Adipocyte (in vitro differentiated cells): Measurements from ENCODE around the gene BCAR3.

Experiments
- DNase-seq: peaks from one replicate; pipeline ENCODE4 v3.0.0-alpha.2; 2015; ENCODE audit warnings: low read depth
- H3K27me3 ChIP-seq: replicated peaks from 2 replicates; pipeline ENCODE4 v1.7.0; 2013; ENCODE audit warnings: mild to moderate bottlenecking, low read length, moderate library complexity; ENCODE audit not compliant: control insufficient read depth, insufficient read depth
- H3K36me3 ChIP-seq: 2 replicates; pipeline ENCODE4 v1.7.0; 2013; ENCODE audit warnings: low read length, mild to moderate bottlenecking, moderate library complexity; ENCODE audit not compliant: control insufficient read depth, insufficient read depth, severe bottlenecking
- H3K4me1 ChIP-seq: 2 replicates; pipeline ENCODE4 v1.7.0; 2013; ENCODE audit warnings: mild to moderate bottlenecking, low read length, moderate library complexity; ENCODE audit not compliant: control insufficient read depth, insufficient read depth
- H3K4me3 ChIP-seq: 2 replicates; pipeline ENCODE4 v1.7.0; 2013; ENCODE audit warnings: mild to moderate bottlenecking, low read length, moderate library complexity
- H3K9ac ChIP-seq: 2 replicates; pipeline ENCODE4 v1.7.0; 2013; ENCODE audit warnings: mild to moderate bottlenecking, low read length, moderate library complexity
- H3K9me3 ChIP-seq: 2 replicates; pipeline ENCODE4 v1.7.0; 2013; ENCODE audit warnings: mild to moderate bottlenecking, low read length, moderate library complexity; ENCODE audit not compliant: control insufficient read depth

BCAR3 gene

DNA sequence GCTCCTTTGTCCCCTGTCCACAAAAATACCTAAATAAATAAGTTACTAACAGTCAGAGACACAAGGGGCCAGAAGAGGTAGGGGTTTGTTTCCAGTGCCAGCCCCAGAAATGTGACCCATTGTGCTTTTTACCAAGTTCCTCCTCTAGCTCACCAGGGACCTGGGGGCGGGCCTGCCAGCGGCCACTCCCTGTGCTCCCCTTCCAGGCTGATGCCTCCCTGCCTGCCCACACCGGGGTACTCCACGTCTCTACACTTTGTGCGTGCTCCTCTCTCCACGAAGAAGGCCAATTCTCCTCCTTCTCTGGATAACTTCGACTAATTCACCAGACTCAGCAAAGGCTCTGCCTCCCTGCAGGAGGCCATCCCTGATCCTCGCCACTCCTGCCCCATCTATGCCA lies 72.1 kb downstream of the BCAR3 start:
- peaks cover 4% of the 10 kb centered on the region for H3K36me3 ChIP-seq
- no peak overlapping the region for H3K4me3 ChIP-seq
- no peaks in the 10 kb centered on the region for H3K27me3 ChIP-seq
- H3K4me1 ChIP-seq: peaks cover 66% of the 10 kb centered on the region
- H3K9ac ChIP-seq: no peak overlapping the region
- no peak for DNase-seq
- H3K9me3 ChIP-seq: no peaks in the 10 kb centered on the region

DNA sequence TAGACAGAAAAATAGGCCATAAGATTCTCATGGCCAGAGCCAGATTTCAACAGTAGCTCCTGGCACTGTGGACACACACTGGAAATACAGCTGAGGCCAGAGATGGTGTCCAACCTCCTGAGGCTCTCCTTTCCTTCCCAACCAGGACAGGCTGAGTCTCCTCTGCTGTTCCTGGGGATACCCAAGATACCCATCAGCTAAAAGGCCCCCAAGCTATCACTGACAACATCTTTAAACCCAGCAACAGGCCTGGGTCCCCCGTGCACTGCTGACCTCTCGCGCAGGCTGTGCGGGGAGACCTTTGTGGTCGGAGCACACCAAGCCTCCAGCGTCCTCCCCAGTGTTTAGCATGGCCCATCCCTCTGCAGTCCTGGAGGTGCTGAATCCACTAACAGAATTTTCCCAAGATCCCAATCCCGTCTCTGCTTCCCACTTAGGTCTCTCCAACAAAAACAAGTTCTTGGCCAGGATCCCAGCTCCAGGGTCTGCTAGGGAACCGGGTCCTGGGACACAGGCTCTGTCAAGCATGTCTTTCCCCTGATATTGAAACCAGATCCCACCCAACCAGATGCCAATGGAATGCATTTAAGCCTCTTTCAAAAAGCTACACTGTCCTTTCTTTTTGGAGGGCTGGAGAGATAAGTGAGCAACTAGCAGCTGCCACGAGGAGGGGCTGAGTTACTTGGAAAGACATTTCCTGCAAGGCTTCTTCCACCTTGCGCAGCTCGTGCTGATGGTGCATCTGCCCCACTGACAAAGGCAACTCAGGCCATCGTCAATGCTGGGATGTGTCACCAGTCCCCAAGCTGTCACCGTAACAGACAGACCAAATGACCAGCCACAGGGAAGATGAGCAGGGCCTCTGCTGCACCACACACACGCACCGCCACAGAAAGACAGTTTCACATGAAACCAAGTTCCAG lies 73.2 kb downstream of the BCAR3 start:
- peak; percentile 50 for DNase-seq
- Histone ChIP-seq H3K4me1 (peaks cover 60% of the 10 kb centered on the region), H3K9ac (no peak overlapping the region), H3K9me3 (no peaks in the 10 kb centered on the region), H3K27me3 (no peaks in the 10 kb centered on the region), H3K4me3 (no peak overlapping the region), H3K36me3 (peaks cover 4% of the 10 kb centered on the region)

DNA sequence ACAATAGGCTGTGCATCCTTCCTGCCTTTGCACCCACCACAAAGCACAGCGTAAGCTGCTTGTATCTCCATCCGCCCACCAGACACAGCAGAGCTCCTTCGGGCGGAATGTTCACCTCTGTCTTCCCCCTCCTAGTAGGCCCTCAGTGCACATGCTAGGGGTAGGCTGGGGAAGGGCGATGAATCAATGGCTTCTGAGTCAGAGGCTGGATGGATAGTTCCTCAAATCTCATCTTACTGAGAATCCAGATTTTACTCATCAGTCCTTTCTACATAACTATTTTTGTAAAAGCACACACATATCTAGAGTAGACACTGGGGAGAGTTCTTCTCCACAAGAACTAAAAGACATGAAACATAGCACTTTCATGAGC lies 73.8 kb downstream of the BCAR3 start:
- peaks cover 53% of the 10 kb centered on the region for H3K4me1 ChIP-seq
- H3K27me3 ChIP-seq: no peaks in the 10 kb centered on the region
- H3K9ac ChIP-seq: no peak overlapping the region
- DNase-seq: peak; percentile 52
- H3K36me3 ChIP-seq: peaks cover 6% of the 10 kb centered on the region
- H3K9me3 ChIP-seq: no peaks in the 10 kb centered on the region
- H3K4me3 ChIP-seq: no peak overlapping the region

DNA sequence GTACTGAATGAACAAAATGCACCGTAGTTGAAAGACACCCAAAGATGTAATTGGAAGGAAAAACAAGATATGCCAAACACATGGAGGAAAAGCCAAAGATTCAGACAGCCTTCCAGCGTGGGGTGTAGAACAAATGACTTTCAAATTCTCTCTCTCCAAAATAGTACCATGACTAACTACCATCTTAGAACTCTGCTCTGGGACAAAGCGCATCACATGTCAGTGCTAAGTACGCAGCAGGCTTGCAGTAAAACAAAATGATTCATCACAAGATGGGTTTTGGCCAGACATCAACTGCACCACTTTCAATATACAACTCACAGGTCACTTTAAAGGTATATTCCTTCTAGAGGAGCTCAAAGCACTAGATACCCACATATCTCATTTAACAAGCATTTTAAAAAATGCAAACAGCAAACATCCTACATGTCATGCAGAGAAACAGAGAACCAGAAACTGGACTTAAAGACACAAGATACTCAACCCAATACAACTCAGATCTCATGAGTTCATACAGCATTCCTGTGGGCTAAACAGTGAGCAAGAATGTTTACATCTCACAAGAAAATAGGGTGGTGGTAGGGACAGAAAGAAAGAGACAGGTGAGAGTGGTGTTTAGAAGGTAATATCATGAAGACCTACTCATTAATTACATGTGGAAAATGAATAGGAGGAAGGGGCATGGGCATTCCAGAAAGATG lies 75.7 kb downstream of the BCAR3 start:
- no peaks in the 10 kb centered on the region for H3K9me3 ChIP-seq
- H3K4me1 ChIP-seq: peaks cover 43% of the 10 kb centered on the region
- H3K4me3 ChIP-seq: peak overlapping the region; percentile 6
- H3K9ac ChIP-seq: no peak overlapping the region
- DNase-seq: peak; percentile 85
- H3K27me3 ChIP-seq: no peaks in the 10 kb centered on the region
- H3K36me3 ChIP-seq: peaks cover 4% of the 10 kb centered on the region

DNA sequence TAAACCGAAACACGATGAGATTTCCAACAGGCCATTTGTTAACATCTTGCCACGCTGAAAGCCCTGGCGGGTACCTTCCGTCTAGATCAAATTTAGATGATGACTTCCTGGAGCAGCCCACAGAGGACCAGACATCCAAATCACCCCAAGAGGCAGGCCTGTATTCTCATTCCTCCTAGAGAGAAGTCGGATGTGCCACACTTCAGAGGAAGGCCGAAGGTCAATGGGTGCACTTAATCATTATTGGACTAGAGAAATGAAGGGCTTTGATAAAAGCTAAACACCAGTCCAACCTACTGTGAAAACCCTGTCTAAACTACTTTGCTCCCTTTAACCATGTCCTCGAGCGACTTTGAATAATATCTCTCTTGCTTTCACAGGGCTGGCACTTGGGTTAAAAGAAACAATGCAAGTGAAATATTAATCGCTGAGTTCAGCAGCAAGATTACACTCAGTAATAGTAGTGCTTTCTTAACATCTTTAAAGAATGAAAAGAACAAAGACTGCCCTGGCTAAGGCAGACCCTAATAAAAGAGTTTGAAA lies 76.5 kb downstream of the BCAR3 start:
- H3K36me3 ChIP-seq: peaks cover 2% of the 10 kb centered on the region
- no peak overlapping the region for H3K9ac ChIP-seq
- H3K9me3 ChIP-seq: no peaks in the 10 kb centered on the region
- H3K27me3 ChIP-seq: no peaks in the 10 kb centered on the region
- no peak overlapping the region for H3K4me3 ChIP-seq
- no peak for DNase-seq
- H3K4me1 ChIP-seq: peaks cover 41% of the 10 kb centered on the region

DNA sequence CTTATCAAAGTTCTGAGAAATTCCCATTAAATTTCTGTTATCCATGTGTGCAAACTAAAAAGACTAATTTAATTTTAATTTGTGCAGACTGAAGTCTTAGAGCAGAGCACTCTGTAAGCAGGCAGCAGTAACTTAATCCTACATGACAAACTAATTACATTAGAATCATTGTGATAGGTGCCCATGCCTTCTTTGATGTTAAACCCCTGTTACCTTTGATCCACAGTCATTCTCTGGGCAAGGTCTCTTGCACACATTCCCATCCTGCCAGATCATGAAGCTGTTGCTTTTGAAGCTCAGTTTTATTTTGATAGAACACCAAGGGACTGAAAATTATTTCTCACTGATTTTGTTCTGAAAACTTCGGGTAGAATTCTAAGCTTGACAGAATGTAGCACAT lies 77.2 kb downstream of the BCAR3 start:
- DNase-seq: no peak
- H3K4me3 ChIP-seq: no peak overlapping the region
- no peaks in the 10 kb centered on the region for H3K27me3 ChIP-seq
- H3K9ac ChIP-seq: no peak overlapping the region
- H3K4me1 ChIP-seq: peaks cover 41% of the 10 kb centered on the region
- H3K9me3 ChIP-seq: no peaks in the 10 kb centered on the region
- H3K36me3 ChIP-seq: peaks cover 2% of the 10 kb centered on the region

DNA sequence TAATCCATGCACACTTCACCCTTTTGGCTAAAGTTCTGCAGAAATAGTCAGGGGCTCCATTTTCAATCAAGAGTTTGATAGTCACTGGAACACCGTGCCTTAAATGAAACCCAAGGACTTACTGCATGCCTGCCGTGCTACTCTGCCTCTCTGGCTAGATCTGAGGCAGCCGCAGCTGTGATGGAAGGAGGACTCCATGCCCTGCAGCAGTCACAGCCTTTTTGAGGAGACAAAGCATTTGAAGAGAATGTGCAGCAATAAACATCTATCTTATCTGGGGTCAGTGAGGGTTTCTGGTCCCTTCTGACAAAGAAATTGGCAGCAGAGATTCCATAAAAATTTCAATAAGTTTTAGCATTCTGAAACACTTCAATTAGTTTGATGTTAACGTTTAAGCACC lies 78.0 kb downstream of the BCAR3 start:
- Histone ChIP-seq H3K4me1 (peaks cover 44% of the 10 kb centered on the region), H3K9ac (no peak overlapping the region), H3K9me3 (no peaks in the 10 kb centered on the region), H3K4me3 (no peak overlapping the region), H3K36me3 (peaks cover 2% of the 10 kb centered on the region), H3K27me3 (no peaks in the 10 kb centered on the region)
- no peak for DNase-seq

DNA sequence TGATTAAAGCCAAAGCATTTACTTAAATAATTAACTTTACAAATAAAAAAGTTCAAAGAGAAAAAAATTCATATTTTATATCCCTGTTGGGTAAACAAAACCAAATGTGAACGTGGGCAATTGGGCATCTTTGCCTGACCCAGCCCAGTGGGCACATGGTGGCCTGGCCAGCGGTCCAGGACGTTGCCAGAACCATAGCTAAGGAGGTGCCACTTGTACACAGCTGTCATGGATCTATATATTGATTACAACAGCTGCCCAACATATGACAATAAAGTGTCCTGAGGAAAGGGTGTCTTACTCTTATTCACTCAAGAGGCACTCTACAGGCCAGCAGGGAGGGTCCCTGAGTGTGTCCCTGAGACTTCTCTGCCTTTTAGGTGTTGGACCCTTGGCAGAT lies 78.5 kb downstream of the BCAR3 start:
- no peak overlapping the region for H3K4me3 ChIP-seq
- peaks cover 44% of the 10 kb centered on the region for H3K4me1 ChIP-seq
- no peak for DNase-seq
- H3K36me3 ChIP-seq: peaks cover 2% of the 10 kb centered on the region
- no peaks in the 10 kb centered on the region for H3K27me3 ChIP-seq
- H3K9me3 ChIP-seq: no peaks in the 10 kb centered on the region
- H3K9ac ChIP-seq: no peak overlapping the region

DNA sequence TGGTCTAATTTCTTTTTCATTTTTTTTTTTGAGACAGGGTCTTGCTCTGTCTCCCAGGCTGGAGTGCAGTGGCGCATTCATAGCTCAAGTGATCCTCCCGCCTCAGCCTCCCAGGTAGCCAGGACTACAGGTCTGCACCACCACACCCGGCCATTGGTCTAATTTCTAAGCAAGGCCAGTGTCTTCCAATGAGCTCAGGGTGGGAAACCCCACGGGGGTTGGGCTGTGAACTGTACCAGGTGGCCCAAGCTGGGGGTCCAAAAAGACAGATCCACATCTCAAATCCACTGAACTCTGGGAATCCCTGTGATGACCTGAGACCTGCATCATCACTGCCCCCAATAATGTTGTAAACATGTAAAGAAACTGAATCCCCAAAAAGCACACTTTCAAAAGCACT lies 79.5 kb downstream of the BCAR3 start:
- Histone ChIP-seq H3K4me1 (peaks cover 45% of the 10 kb centered on the region), H3K9ac (no peak overlapping the region), H3K36me3 (peaks cover 2% of the 10 kb centered on the region), H3K9me3 (no peaks in the 10 kb centered on the region), H3K27me3 (no peaks in the 10 kb centered on the region), H3K4me3 (no peak overlapping the region)
- DNase-seq: no peak

DNA sequence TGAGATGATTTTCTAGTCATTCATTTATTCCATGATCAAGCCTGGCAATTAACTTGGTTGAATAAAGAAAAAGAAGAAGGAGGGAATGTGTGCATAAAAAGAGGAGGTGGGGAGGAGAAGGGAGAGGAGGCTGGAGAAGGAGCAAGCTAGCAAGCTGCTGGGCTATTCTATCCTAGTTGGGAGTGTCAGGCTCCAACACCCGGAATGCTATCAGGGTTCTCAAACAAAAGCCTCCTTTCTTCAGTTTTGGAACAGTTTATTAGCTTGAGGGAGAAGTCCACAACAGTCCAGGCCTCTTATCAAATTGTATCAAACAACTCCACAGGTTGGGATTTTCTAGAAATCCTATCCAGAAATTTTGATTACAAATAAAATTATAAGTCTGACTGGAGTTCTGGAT lies 80.0 kb downstream of the BCAR3 start:
- Histone ChIP-seq H3K4me3 (no peak overlapping the region), H3K36me3 (peaks cover 2% of the 10 kb centered on the region), H3K9ac (no peak overlapping the region), H3K4me1 (peaks cover 45% of the 10 kb centered on the region), H3K9me3 (no peaks in the 10 kb centered on the region), H3K27me3 (no peaks in the 10 kb centered on the region)
- no peak for DNase-seq

DNA sequence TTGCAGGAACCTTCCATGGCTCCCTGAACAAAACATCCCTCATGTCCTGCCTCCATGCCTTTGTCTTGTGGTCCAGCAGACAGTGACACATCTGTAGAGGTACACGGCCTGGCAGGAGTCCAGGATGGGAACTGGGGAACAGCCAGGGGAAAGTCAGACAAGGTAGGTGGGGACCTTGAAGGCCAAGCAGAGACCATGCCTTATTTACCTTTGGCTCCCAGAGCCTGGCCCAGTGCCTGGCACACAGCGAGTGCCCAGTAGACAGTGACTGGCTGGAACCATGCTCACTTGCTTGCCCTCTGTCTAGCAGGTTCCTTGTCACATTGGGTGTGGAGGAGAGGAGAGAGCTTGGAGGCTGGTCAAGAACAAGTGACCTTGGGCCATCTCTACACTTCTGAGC lies 81.0 kb downstream of the BCAR3 start:
- no peak for DNase-seq
- no peak overlapping the region for H3K9ac ChIP-seq
- no peaks in the 10 kb centered on the region for H3K27me3 ChIP-seq
- no peak overlapping the region for H3K4me3 ChIP-seq
- peaks cover 2% of the 10 kb centered on the region for H3K36me3 ChIP-seq
- H3K9me3 ChIP-seq: no peaks in the 10 kb centered on the region
- H3K4me1 ChIP-seq: peaks cover 40% of the 10 kb centered on the region
